Lower lobe of right lung (tissue), 2 donors: ENCODE measurements around the gene PHC1. TPM values are rescaled to one million over a fixed set of nuclear protein-coding genes. Genes with fewer than 3 reads are reported as not detected.
"Not testable (repeated sequence)": the region's sequence is repeated elsewhere in the genome, so short reads cannot be mapped to it uniquely, and the experiment has no call there.

Source experiments
- ATAC-seq, 2 donors: fragments of 200-7000 bp; cut with Tn5 transposase; one replicate each; pipeline ENCODE4 v1.9.1; 2020 to 2022; ENCODE audit warnings: mild to moderate bottlenecking in 2 of 2, moderate library complexity in 2 of 2
- DNase-seq: peaks from one replicate; pipeline ENCODE4 v3.0.0-alpha.2; 2020
- H3K27ac ChIP-seq: fragments of 200-600 bp; one replicate; pipeline ENCODE4 v1.8.0; 2022
- H3K27me3 ChIP-seq: fragments of 200-600 bp; one replicate; pipeline ENCODE4 v1.8.0; 2022; ENCODE audit warnings: low read depth
- H3K36me3 ChIP-seq: fragments of 200-600 bp; one replicate; pipeline ENCODE4 v1.8.0; 2022; ENCODE audit warnings: mild to moderate bottlenecking
- H3K4me1 ChIP-seq: fragments of 200-600 bp; one replicate; pipeline ENCODE4 v1.8.0; 2022
- H3K4me3 ChIP-seq: fragments of 200-600 bp; one replicate; pipeline ENCODE4 v1.8.0; 2022; ENCODE audit warnings: mild to moderate bottlenecking
- H3K9me3 ChIP-seq: fragments of 200-600 bp; one replicate; pipeline ENCODE4 v1.8.0; 2022
- CTCF ChIP-seq: fragments of 200-600 bp; IDR thresholded peaks from one replicate; pipeline ENCODE4 v1.8.0; 2022; ENCODE audit warnings: antibody characterized with exemption, mild to moderate bottlenecking
- intact Hi-C: fragments of 100-400 bp; cut with DNase I; formaldehyde crosslinking; loops from one replicate; pipeline ENCODE4 v1.11.0; 2022
- total RNA-seq: library from RNA; stranded (reverse); fragmentation: NEBNext Ultra II Directional; extraction: Animal tissue kit (Norgen Biotek cat#: 25700); gene quantifications from one replicate; pipeline ENCODE4 v1.2.1, GENCODE V29; 2021
- donor health status: DM: no; HTN: yes; CAD: no; lungs with severe emphysema.

Gene PHC1
- total RNA-seq, 1 donor from 2014 or later, result 38.8 TPM

DNA sequence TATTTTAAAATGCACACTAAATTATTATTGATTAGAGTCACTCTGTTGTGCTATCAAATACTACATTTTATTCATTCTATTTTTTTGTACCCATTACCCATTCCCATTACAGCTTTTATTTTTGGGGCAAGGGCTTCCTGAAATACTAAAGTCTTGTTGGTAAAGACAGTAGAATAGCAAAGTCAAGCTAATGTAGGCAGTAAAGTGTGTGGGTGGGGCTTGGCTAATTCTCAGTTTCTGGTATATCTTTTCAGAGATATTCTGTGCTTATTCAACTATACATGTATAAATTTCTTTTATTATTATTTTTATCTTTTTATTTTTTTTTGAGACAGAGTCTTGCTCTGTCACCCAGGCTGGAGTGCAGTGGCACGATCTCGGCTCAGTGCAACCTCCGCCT lies 22.3 kb upstream of the PHC1 start:
- ATAC-seq, result no peak
- H3K27ac ChIP-seq, result no peak overlapping the region
- no peak for DNase-seq
- TF ChIP-seq CTCF, result no peak
- H3K4me3 ChIP-seq, result no peak overlapping the region
- H3K27me3 ChIP-seq, result no peaks in the 10 kb centered on the region
- intact Hi-C loops, result no loop called here
- H3K9me3 ChIP-seq, result no peaks in the 10 kb centered on the region
- H3K4me1 ChIP-seq, result peaks cover 5% of the 10 kb centered on the region
- no peaks in the 10 kb centered on the region for H3K36me3 ChIP-seq

- ATAC-seq (no peak), DNase-seq (no peak)
- H3K36me3 ChIP-seq, result no peaks in the 10 kb centered on the region
- H3K9me3 ChIP-seq, result no peaks in the 10 kb centered on the region
- H3K27ac ChIP-seq, result no peak overlapping the region
- no peaks in the 10 kb centered on the region for H3K27me3 ChIP-seq
- H3K4me1 ChIP-seq, result peaks cover 5% of the 10 kb centered on the region
- H3K4me3 ChIP-seq, result no peak overlapping the region
- intact Hi-C loops, result no loop called here
- no peak for TF ChIP-seq CTCF
Observed at GRCh38 chr12:8894378-8894777, 19.9 kb upstream of the PHC1 start.

- no peak for ATAC-seq
- H3K4me3 ChIP-seq, result no peak overlapping the region
- H3K27ac ChIP-seq, result no peak overlapping the region
- no peak for DNase-seq
- peaks cover 5% of the 10 kb centered on the region for H3K4me1 ChIP-seq
- no peak for TF ChIP-seq CTCF
- no peaks in the 10 kb centered on the region for H3K9me3 ChIP-seq
- no peaks in the 10 kb centered on the region for H3K27me3 ChIP-seq
- intact Hi-C loops, result no loop called here
- no peaks in the 10 kb centered on the region for H3K36me3 ChIP-seq
Observed at GRCh38 chr12:8894986-8895385, 19.3 kb upstream of the PHC1 start.

- DNase-seq (no peak), ATAC-seq (no peak)
- Histone ChIP-seq H3K27me3 (no peaks in the 10 kb centered on the region), H3K36me3 (no peaks in the 10 kb centered on the region), H3K9me3 (no peaks in the 10 kb centered on the region), H3K4me1 (no peaks in the 10 kb centered on the region), H3K27ac (no peak overlapping the region), H3K4me3 (no peak overlapping the region)
- intact Hi-C loops, result no loop called here
- TF ChIP-seq CTCF, result no peak
Observed at GRCh38 chr12:8897081-8897480, 17.2 kb upstream of the PHC1 start.

DNA sequence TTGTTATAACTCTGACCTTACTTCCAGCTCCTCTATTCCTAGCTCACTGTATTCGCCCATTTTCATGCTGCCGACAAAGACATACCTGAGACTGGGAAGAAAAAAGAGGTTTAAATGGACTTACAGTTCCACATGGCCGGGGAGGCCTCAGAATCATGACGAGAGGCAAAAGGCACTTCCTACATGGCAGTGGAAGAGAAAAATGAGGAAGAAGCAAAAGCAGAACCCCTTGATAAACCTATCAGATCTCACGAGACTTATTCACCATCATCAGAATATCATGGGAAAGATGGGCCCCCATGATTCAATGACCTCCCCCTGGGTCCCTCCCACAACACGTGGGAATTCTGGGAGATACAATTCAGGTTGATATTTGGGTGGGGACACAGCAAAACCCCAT lies 14.5 kb upstream of the PHC1 start:
- ATAC-seq (no peak), DNase-seq (no peak)
- intact Hi-C loops, result no loop called here
- H3K27me3 ChIP-seq, result no peaks in the 10 kb centered on the region
- no peak overlapping the region for H3K4me3 ChIP-seq
- no peaks in the 10 kb centered on the region for H3K36me3 ChIP-seq
- H3K27ac ChIP-seq, result no peak overlapping the region
- no peak for TF ChIP-seq CTCF
- no peaks in the 10 kb centered on the region for H3K9me3 ChIP-seq
- H3K4me1 ChIP-seq, result no peaks in the 10 kb centered on the region

DNA sequence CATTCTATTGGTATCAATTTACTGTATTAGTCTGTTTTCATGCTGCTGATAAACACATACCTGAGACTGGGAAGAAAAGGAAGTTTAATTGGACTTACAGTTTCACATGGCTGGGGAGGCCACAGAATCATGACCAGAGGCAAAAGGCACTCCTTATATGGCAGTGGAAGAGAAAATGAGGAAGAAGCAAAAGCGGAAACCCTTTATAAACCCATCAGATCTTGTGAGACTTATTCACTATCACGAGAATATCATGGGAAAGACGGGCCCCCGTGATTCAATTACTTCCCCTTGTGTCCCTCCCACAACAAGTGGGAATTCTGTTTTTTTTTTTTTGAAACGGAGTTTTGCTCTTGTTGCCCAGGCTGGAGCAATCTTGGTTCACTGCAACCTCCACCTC lies 11.6 kb upstream of the PHC1 start:
- H3K27me3 ChIP-seq, DNase-seq, H3K4me3 ChIP-seq, H3K36me3 ChIP-seq, intact Hi-C loops, H3K9me3 ChIP-seq, H3K4me1 ChIP-seq, H3K27ac ChIP-seq: not testable (repeated sequence)
- peak in 1 of 2 donors; percentile 29 for ATAC-seq
